ENCODE measurements around the gene HMGN4. TPM values are rescaled to one million over a fixed set of nuclear protein-coding genes. Genes with fewer than 3 reads are reported as not detected.

Gene HMGN4
- total and polyA plus RNA-seq, 2 of the 8 experiments (the other 6 are each of a cell fraction or from before 2014, with no cell fraction given) = 23.4 to 66.4 TPM

GRCh38 chr6:26576929-26577719, 39.0 kb downstream of the HMGN4 start:
- POLR2A ChIA-PET (ENCODE audit: partially characterized antibody) = interaction anchor here (1.0 to 4.1 kb wide), 5 partner anchors 17 to 361 kb away, joined by 3 to 29 read pairs (median 6); a partner anchor contains a TSS
- Histone ChIP-seq H3K9ac (replicated peaks in 1 of 4; ENCODE audit: extremely low read depth in 1 of 4, low read depth in 3 of 4, low read length in 3 of 4) (no peak overlapping the region; a peak in 1 of 7 replicates), H4K20me1 (replicated peaks in 1 of 2; ENCODE audit: control insufficient read depth in 1 of 2, insufficient read depth in 2 of 2, low read length in 2 of 2) (no peaks in the 10 kb centered on the region), H3K4me3 (ENCODE audit: extremely low read depth in 1 of 4, insufficient read depth in 2 of 4, low read depth in 3 of 4, low read length in 4 of 4) (peak overlapping the region; percentile 50 to 86 (median 72)), H2BK120ac (replicated peaks; ENCODE audit: low read depth, low read length) (no peak overlapping the region), H2BK5ac (ENCODE audit: low read depth, low read length) (no peak overlapping the region), H3K27me3 (replicated peaks in 1 of 4; ENCODE audit: control insufficient read depth in 3 of 4, extremely low read depth in 1 of 4, insufficient read depth in 3 of 4, low read length in 3 of 4) (peaks cover 0 to 4% (median 0%) of the 10 kb centered on the region in 4 experiments; a peak in 2 of 7 replicates), H3K23me2 (ENCODE audit: low read depth, low read length) (peaks cover 4% of the 10 kb centered on the region; the same call in 1 of the 2 replicates), H3K79me1 (ENCODE audit: low read depth, low read length) (no peaks in the 10 kb centered on the region), H3K36me3 (ENCODE audit: control insufficient read depth in 2 of 4, insufficient read depth in 4 of 4, low read length in 3 of 4) (no peaks in the 10 kb centered on the region), H3K18ac (ENCODE audit: extremely low read depth, low read length) (no peak overlapping the region), H3K4ac (replicated peaks; ENCODE audit: insufficient read length, low read depth, low read length) (no peak overlapping the region), H3K27ac (ENCODE audit: low read depth, low read length) (no peak overlapping the region), H4K8ac (ENCODE audit: extremely low read depth, insufficient read depth, low read length) (no peak overlapping the region), H4K91ac (replicated peaks; ENCODE audit: insufficient read length, low read length) (no peak overlapping the region), H3K14ac (ENCODE audit: insufficient read length) (no peak overlapping the region), H3K9me3 (ENCODE audit: insufficient read depth in 2 of 2, low read depth in 1 of 2, low read length in 1 of 2) (no peaks in the 10 kb centered on the region), H3K56ac (replicated peaks; ENCODE audit: insufficient read length, low read depth, low read length) (no peak overlapping the region), H4K5ac (ENCODE audit: insufficient read length, low read depth, low read length) (no peak overlapping the region), H2BK15ac (ENCODE audit: low read length) (no peak overlapping the region), H2AFZ (ENCODE audit: low read length) (peak overlapping the region; percentile 78), H3K4me1 (replicated peaks in 1 of 4; ENCODE audit: control insufficient read depth in 3 of 4, insufficient read depth in 4 of 4, low read length in 3 of 4) (no peaks in the 10 kb centered on the region), H2BK20ac (ENCODE audit: low read length) (no peak overlapping the region), H2AK5ac (ENCODE audit: low read depth, low read length) (no peak overlapping the region), H2BK12ac (ENCODE audit: low read depth, low read length) (no peak overlapping the region), H3K23ac (ENCODE audit: insufficient read length) (no peak overlapping the region), H3K4me2 (ENCODE audit: insufficient read depth in 1 of 2, low read depth in 2 of 2, low read length in 2 of 2) (peak overlapping the region; percentile 57 to 71), H3K79me2 (ENCODE audit: control insufficient read depth in 1 of 2, insufficient read depth in 2 of 2, low read length in 2 of 2) (no peaks in the 10 kb centered on the region)
- FAIRE-seq = peak; percentile 90
- DNase-seq (ENCODE audit: low read depth in 1 of 2, low spot score in 2 of 2) = peak; percentile 88 to 90
- WGBS, 2 experiments (ENCODE audit: extremely low coverage in 1 of 2, insufficient coverage in 1 of 2, insufficient read length in 1 of 2, insufficient replicate concordance in 2 of 2, low coverage in 1 of 2, low lambda C conversion rate in 2 of 2, missing lambda C conversion rate in 1 of 2) = 3% methylated on average over 31 of the region's 31 CpGs; no CpG with 5 or more reads in 1 of the 2 experiments
- CTCF ChIA-PET (ENCODE audit: partially characterized antibody) = interaction anchor here (0.7 to 14.7 kb wide), 5 partner anchors 17 to 400 kb away, joined by 3 to 134 read pairs (median 3); partner anchors contain the start of gene ABT1
- TF ChIP-seq RXRA (IDR thresholded peaks at IDR 0.05; ENCODE audit: insufficient read depth, low read depth, low read length) = no peak
- no peak for TF ChIP-seq EZH2 (IDR thresholded peaks at IDR 0.05; ENCODE audit: low read depth, low read length, severe bottlenecking)
- TF ChIP-seq GABPA (IDR thresholded peaks at IDR 0.05; ENCODE audit: borderline replicate concordance, insufficient read depth, low read length) = no peak
- no peak for TF ChIP-seq HDAC2 (IDR thresholded peaks at IDR 0.05; ENCODE audit: borderline replicate concordance in 1 of 2, low read depth in 2 of 2, low read length in 2 of 2)
- no peak for TF ChIP-seq CHD1 (IDR thresholded peaks at IDR 0.05; ENCODE audit: low read depth, low read length)
- no peak for TF ChIP-seq POLR2AphosphoS5 (IDR thresholded peaks at IDR 0.05; ENCODE audit: low read depth, low read length)
- peak; percentile 92 for TF ChIP-seq ASH2L (IDR thresholded peaks at IDR 0.05; ENCODE audit: low read length)
- TF ChIP-seq BACH1 (IDR thresholded peaks at IDR 0.05; ENCODE audit: low read length) = peak; percentile 21; the same call in 1 of the 2 replicates
- TF ChIP-seq BRCA1 (IDR thresholded peaks at IDR 0.05; ENCODE audit: low read depth, low read length) = no peak
- no peak for TF ChIP-seq POLR2A (IDR thresholded peaks at IDR 0.05; ENCODE audit: control extremely low read depth in 1 of 2, low read depth in 2 of 2, low read length in 2 of 2)
- TF ChIP-seq SAP30 (IDR thresholded peaks at IDR 0.05; ENCODE audit: insufficient read depth, insufficient replicate concordance, low read length) = no peak
- TF ChIP-seq BCL11A (IDR thresholded peaks at IDR 0.05; ENCODE audit: low read depth in 2 of 2, low read length in 2 of 2) = no peak
- TF ChIP-seq SP1 (IDR thresholded peaks at IDR 0.05; ENCODE audit: low read depth, low read length) = no peak
